ENCODE measurements around the gene NR2F1-AS1. TPM values are rescaled to one million over a fixed set of nuclear protein-coding genes. Genes with fewer than 3 reads are reported as not detected.

Gene NR2F1-AS1
- total RNA-seq, 1 experiment from 2014 or later: 24.1 TPM

GRCh38 chr5:93601071-93601801, 20.2 kb upstream of the NR2F1-AS1 start:
- H3K9me3 ChIP-seq (ENCODE audit: low read length): no peaks in the 10 kb centered on the region
- intact Hi-C loops (cut with micrococcal nuclease): no loop called here
- H3K36me3 ChIP-seq (ENCODE audit: low read depth, low read length): no peaks in the 10 kb centered on the region
- H2AFZ ChIP-seq (ENCODE audit: low read length): no peak overlapping the region
- H3K4me3 ChIP-seq (ENCODE audit: low read length): no peak overlapping the region
- H3K79me2 ChIP-seq (ENCODE audit: low read length): no peaks in the 10 kb centered on the region
- no peak for ATAC-seq
- no peak for DNase-seq
- CTCF ChIA-PET: no interaction called here
- BruUV-seq (replicated peaks): no TSS peak
- no peak overlapping the region for H3K4me2 ChIP-seq (ENCODE audit: low read length)
- POLR2A ChIA-PET (ENCODE audit: unreplicated experiment): no interaction called here
- no peaks in the 10 kb centered on the region for H4K20me1 ChIP-seq (ENCODE audit: low read length)
- H3F3A ChIP-seq (ENCODE audit: low read length, unreplicated experiment): no peaks in the 10 kb centered on the region
- TF ChIP-seq EZH2 (IDR thresholded peaks at IDR 0.05; ENCODE audit: low read length, unreplicated experiment) (no peak), EZH2phosphoT487 (IDR thresholded peaks at IDR 0.05; ENCODE audit: borderline replicate concordance, low read length) (no peak), CTCF (conservative IDR thresholded peaks at IDR 0.05; ENCODE audit: low read depth, low read length) (no peak)
- H3K9ac ChIP-seq (ENCODE audit: low read length): no peak overlapping the region
- H3K27ac ChIP-seq (ENCODE audit: low read length): no peak overlapping the region
- H3K9me2 ChIP-seq (replicated peaks; ENCODE audit: low read length): no peaks in the 10 kb centered on the region
- H3K4me1 ChIP-seq (ENCODE audit: insufficient read depth, low read length): peaks cover 27% of the 10 kb centered on the region
- no peaks in the 10 kb centered on the region for H3K27me3 ChIP-seq (ENCODE audit: low read length)

GRCh38 chr5:93600409-93601070, 19.5 kb upstream of the NR2F1-AS1 start:
- no peak overlapping the region for H3K27ac ChIP-seq (ENCODE audit: low read length)
- H3K9ac ChIP-seq (ENCODE audit: low read length): no peak overlapping the region
- peaks cover 20% of the 10 kb centered on the region for H3K4me1 ChIP-seq (ENCODE audit: insufficient read depth, low read length)
- no peaks in the 10 kb centered on the region for H3K79me2 ChIP-seq (ENCODE audit: low read length)
- H3K4me2 ChIP-seq (ENCODE audit: low read length): peak overlapping the region; percentile 24; the same call in 1 of the 2 replicates
- no peaks in the 10 kb centered on the region; the same call in 1 of the 2 replicates for H3K36me3 ChIP-seq (ENCODE audit: low read depth, low read length)
- BruUV-seq (replicated peaks): no TSS peak
- ATAC-seq (no peak), DNase-seq (no peak)
- no peak for TF ChIP-seq EZH2phosphoT487 (IDR thresholded peaks at IDR 0.05; ENCODE audit: borderline replicate concordance, low read length)
- TF ChIP-seq EZH2 (IDR thresholded peaks at IDR 0.05; ENCODE audit: low read length, unreplicated experiment): no peak
- TF ChIP-seq CTCF (conservative IDR thresholded peaks at IDR 0.05; ENCODE audit: low read depth, low read length): no peak
- no peak overlapping the region for H3K4me3 ChIP-seq (ENCODE audit: low read length)
- no peaks in the 10 kb centered on the region for H3F3A ChIP-seq (ENCODE audit: low read length, unreplicated experiment)
- CTCF ChIA-PET: no interaction called here
- intact Hi-C loops (cut with micrococcal nuclease): no loop called here
- no peaks in the 10 kb centered on the region for H3K9me2 ChIP-seq (replicated peaks; ENCODE audit: low read length)
- H4K20me1 ChIP-seq (ENCODE audit: low read length): no peaks in the 10 kb centered on the region
- POLR2A ChIA-PET (ENCODE audit: unreplicated experiment): no interaction called here
- H2AFZ ChIP-seq (ENCODE audit: low read length): no peak overlapping the region
- H3K9me3 ChIP-seq (ENCODE audit: low read length): no peaks in the 10 kb centered on the region
- H3K27me3 ChIP-seq (ENCODE audit: low read length): no peaks in the 10 kb centered on the region

All from PC-3 (cell line).